Hepatic stellate cell (primary cell): ENCODE measurements around the gene FAM174C.
A peak's percentile ranks its signal among the peaks of the same experiment; 100 is the strongest.
"Not testable (repeated sequence)": the region's sequence is repeated elsewhere in the genome, so short reads cannot be mapped to it uniquely, and the experiment has no call there.

ENCODE experiments used
- DNase-seq: peaks from one replicate; pipeline ENCODE4 v3.0.0; 2011; ENCODE audit warnings: low spot score

The FAM174C gene

DNA sequence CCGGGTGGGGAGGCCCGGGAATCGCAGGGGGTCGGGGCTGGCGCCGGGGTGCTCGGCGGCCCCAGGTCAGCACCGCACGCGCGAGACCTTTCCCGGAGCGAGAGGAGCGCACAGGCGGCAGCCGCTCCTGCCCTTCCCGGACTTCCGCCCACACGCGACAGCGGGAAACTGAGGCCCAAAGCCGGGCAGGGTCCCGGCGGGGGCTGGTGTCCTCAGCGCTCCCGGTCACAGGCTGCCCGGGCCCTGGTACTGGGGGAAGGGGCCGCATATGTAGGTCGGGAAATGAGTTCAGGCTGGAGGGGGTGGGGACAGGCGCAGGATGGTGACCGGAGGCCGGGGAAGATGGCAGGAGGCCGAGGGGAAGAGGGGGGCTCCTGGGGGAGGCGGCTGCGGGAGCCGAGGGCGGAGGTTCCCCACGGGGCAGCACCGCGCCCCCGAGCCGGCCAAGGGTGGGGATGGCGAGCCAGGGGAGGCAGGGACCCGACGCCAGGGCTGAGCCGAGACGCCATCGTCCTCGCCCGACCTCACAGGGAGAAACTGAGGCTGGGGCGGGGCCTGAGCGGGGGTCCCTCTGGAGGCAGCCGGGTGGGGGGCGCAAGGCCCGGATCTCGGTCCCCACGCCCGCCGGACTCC is 38.2 kb upstream of the FAM174C start:
- DNase-seq: peak; percentile 63

- DNase-seq: peak; percentile 56
These were observed 37.5 kb upstream of the FAM174C start, which contains the start of gene CBARP for GRCh38 chr19:1237754-1238368. Gene CBARP (minus strand): TSS chr19:1238005. CDS start chr19:1236100, 1,905 bp downstream.

DNA sequence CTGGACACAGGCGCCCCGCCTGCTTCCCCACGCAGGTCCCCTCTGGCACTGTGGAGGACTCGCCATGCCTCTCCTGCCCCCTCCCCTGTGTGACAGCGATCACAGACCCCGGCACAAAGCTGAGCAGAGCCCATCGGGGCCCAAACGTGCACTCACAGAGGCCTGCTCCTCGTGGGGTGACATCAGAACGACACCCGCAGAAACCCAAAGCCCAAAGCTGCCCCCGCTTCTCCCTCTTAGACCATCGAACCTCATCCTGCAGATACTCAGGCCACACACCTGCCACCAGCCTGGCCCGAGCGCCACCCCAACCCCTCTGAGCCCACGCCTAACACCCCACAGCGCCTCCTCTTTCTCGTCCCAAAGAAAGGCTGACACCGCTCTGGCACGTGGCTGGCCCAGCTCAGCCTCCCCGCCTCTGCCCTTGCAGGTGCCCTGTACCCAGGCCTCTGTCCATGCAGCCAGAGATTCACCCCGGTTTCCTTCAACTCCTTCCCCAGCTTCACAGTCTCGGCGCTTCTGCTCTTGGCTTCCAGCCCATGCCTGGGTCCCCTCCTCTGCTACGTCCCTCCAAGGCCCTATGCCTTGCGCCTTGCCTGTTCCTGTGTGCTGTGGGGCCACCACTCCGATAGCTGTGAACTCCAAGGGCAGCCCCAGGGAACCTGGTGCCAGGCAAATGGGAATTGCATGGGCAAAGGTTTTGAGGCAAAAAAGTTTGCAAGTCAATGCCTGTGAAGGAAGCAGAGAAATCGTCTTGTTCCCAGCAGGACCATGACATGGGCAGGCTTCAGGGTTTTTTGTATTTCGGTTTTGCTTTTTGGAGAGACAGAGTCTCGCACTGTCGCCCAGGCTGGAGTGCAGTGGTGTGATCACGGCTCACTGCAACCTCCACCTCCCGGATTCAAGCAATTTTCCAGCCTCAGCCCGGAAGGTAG is 36.7 kb upstream of the FAM174C start:
- DNase-seq: no peak

GRCh38 chr19:1239420-1239795 is 35.9 kb upstream of the FAM174C start:
- DNase-seq: no peak

DNA sequence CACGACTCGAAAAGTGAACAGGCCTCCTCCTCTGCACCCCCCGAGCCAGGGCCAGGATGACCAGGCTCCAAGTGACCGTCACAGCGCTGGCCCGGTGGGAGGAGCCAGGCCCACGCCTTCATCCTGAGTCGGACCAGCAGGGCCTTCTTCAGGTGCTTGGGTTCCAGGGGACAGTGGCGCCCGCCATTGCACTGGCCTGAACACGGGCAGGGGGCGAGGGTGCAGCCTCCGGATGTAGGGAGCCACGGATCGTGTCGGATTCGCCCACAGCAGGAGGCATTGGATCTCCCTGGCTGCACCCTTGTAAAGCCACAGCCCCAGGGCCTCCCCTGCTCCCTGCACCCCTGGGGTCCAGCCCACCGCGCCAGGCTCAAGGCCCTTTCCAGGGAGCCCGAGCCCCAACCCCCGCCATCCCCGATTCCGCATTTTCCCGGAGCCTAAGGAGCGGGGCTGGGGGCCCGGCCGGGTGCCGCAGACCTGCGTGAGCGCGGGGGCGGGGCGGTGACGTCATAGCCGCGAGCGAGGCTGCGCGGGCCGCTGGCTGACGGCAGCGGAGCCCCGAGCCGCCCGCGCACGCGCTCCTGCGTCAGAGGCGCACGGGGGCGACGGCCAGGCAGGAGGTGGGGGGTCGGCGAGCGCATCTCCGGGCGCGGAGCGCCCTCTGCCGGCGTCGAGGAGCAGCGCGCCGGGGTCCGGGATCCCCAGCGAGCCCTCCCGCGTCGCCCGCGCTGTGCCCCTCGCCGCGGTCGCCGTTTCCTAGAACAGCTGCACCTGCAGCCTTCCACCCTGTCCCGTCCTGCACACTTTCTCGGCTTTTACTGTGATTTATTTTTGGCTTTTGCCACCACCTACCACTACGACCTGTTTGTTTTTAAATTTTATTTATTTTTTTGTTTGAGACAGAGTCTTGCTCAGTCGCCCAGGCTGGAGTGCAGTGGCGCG is 35.3 kb upstream of the FAM174C start:
- DNase-seq: peak; percentile 99

DNA sequence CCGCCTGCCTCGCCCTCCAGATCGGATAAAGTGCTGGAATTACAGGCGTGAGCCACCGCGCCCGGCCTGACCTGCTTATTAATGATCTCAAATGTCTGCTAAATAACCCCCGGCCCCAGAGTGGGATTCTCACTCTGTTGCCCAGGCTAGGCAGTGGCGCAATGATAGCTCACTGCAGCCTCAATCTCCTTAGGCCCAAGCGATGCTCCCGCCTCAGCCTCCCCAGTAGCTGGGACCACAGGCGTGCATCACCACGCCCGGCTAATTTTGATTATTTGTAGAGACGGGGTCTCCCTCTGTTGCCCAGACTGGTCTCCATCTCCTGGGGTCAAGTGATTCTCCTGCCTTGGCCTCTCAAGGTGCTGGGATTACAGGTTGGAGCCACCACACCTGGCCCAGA is 34.4 kb upstream of the FAM174C start:
- no peak for DNase-seq

- peak; percentile 99 for DNase-seq
These were observed 33.8 kb upstream of the FAM174C start, which contains the start of gene ATP5F1D for GRCh38 chr19:1241417-1242095. Gene ATP5F1D (plus strand): TSS chr19:1241751. CDS start chr19:1241851, 100 bp downstream.

DNA sequence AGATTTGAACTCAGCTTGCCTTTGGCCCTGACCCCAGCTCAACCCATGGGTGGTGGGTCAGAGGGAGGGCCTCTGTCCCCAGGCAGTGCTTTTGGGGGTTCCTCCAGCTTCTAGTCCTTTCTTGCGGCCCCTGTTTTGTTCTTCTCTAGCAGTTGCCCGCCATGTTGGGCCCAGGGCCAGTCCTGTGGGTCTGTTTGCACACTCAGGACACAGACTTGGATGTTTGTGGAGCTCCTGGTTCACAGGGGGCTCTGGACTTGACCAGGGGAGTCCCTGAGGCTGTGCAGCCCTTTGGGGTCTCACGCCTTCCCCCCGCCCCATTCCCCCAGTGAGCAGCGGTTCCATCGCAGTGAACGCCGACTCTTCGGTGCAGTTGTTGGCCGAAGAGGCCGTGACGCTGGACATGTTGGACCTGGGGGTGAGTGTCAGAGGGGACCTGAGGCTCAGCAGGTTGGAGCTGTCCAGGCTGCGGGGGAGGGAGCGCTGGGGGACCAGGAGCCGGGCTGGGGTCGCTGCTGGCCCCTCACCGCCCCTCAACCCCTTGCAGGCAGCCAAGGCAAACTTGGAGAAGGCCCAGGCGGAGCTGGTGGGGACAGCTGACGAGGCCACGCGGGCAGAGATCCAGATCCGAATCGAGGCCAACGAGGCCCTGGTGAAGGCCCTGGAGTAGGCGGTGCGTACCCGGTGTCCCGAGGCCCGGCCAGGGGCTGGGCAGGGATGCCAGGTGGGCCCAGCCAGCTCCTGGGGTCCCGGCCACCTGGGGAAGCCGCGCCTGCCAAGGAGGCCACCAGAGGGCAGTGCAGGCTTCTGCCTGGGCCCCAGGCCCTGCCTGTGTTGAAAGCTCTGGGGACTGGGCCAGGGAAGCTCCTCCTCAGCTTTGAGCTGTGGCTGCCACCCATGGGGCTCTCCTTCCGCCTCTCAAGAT is 31.3 kb upstream of the FAM174C start:
- peak; percentile 95 for DNase-seq

GRCh38 chr19:1244693-1245451 is 30.5 kb upstream of the FAM174C start:
- no peak for DNase-seq

GRCh38 chr19:1245494-1246264 is 29.7 kb upstream of the FAM174C start:
- no peak for DNase-seq

- DNase-seq: not testable (repeated sequence)
These were observed 28.9 kb upstream of the FAM174C start for GRCh38 chr19:1246265-1247087.

- no peak for DNase-seq
These were observed 27.6 kb upstream of the FAM174C start for GRCh38 chr19:1247748-1248138.

DNA sequence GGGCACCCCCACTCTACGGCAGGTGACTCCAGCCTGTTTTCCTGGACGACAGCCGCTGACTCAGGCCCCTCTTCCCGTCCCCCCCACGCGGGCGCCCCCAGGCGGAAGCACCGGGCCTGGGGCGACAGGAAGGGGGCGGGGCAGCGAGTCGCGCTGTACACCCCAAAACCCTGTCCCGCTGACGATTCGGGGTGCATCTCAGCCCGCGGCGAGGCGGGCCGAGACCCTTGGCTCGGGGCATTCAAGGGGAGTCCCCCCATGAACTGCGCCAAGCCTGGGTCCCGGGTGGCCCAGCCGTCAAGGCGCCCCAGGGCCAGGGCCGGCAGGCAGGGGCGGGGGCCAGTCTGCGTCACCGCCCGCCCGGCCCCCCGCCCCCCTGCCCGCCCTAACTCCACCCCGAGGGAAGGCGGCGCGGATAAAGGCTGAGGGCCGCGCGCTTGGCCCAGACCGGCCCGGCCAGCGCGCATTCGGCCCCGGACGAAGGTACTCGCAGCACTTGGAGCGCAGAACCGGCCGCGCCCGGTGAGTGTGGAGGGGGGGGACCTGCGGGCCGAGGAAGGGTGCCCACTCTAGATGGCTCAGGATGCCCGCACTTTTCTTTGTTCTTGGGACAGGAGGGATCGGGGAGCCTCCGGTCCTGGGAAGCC is 27.1 kb upstream of the FAM174C start, which contains the start of gene MIDN:
Gene MIDN, plus strand, starts transcription at position 445 of the 647 bp plus-strand sequence. CDS start 1,714 bp downstream, outside the sequence.
- DNase-seq: peak; percentile 87

- DNase-seq: peak; percentile 81
These were observed 26.5 kb upstream of the FAM174C start for GRCh38 chr19:1248786-1249297.

- peak; percentile 90 for DNase-seq
These were observed 25.9 kb upstream of the FAM174C start for GRCh38 chr19:1249298-1249989.

GRCh38 chr19:1249990-1250436 is 25.3 kb upstream of the FAM174C start:
- no peak for DNase-seq
